B cell (primary cell): ENCODE data around the gene TEDDM1. TPM values are rescaled to one million over a fixed set of nuclear protein-coding genes. Genes with fewer than 3 reads are reported as not detected.

Source experiments
- ATAC-seq: fragments of 200-7000 bp; cut with Tn5 transposase; one replicate; pipeline ENCODE4 v1.10.0; 2021; ENCODE audit warnings: low read depth, mild to moderate bottlenecking, moderate number of reproducible peaks, moderate library complexity
- CTCF ChIA-PET: fragments of 350-600 bp; sonication (Branson Sonifier 250); formaldehyde crosslinking; loops from one replicate; lab custom pipeline; 2021; ENCODE audit warnings: antibody characterized with exemption, inconsistent platforms; lab: Charles Lee
- POLR2A ChIA-PET: fragments of 350-600 bp; sonication (Branson Sonifier 250); formaldehyde crosslinking; loops from one replicate; lab custom pipeline; 2021; ENCODE audit warnings: antibody characterized with exemption; lab: Charles Lee
- DNase-seq: peaks from one replicate; pipeline ENCODE4 v3.0.0; 2013
- H2AFZ ChIP-seq: 2 replicates; pipeline ENCODE4 v1.6.1; 2012; ENCODE audit warnings: mild to moderate bottlenecking, low read depth, low read length; ENCODE audit not compliant: insufficient read depth, poor library complexity, severe bottlenecking
- H3K27ac ChIP-seq, 2 donors: 1 replicate in 1 of 2; 2 replicates in 1 of 2; pipeline ENCODE4 v1.5.1; 2012 to 2013; ENCODE audit warnings: low read length in 2 of 2, mild to moderate bottlenecking in 2 of 2, moderate library complexity in 1 of 2
- H3K27me3 ChIP-seq, 4 experiments: fragments of 200-600 bp in 1 of 4; sonication (generic) in 1 of 4; replicated peaks in 1 of 4; 1 replicate in 2 of 4; 2 replicates in 2 of 4; pipeline versions ENCODE4 v1.6.1 to v1.7.0; 2013 to 2016; ENCODE audit warnings: low read length in 3 of 4, mild to moderate bottlenecking in 2 of 4, mixed read lengths in 1 of 4, moderate library complexity in 1 of 4; ENCODE audit not compliant: insufficient read depth in 4 of 4, control insufficient read depth in 3 of 4; ENCODE audit errors: control extremely low read depth in 1 of 4
- H3K36me3 ChIP-seq, 2 experiments: replicated peaks in 1 of 2; 1 replicate in 1 of 2; 2 replicates in 1 of 2; pipeline versions ENCODE4 v1.6.1 to v1.7.1; 2013; ENCODE audit warnings: low read length in 1 of 2; ENCODE audit not compliant: insufficient read depth in 2 of 2, control insufficient read depth in 1 of 2; ENCODE audit errors: control extremely low read depth in 1 of 2, extremely low read depth in 1 of 2
- H3K4me1 ChIP-seq, 2 donors: fragments of 200-600 bp in 1 of 2; sonication (generic) in 1 of 2; 1 replicate in 1 of 2; 2 replicates in 1 of 2; pipeline versions ENCODE4 v1.5.1 to v1.6.1; 2013 to 2017; ENCODE audit warnings: low read length in 2 of 2; ENCODE audit not compliant: control insufficient read depth in 2 of 2, insufficient read depth in 2 of 2
- H3K4me2 ChIP-seq: replicated peaks from 2 replicates; pipeline ENCODE3; 2012; ENCODE audit warnings: mild to moderate bottlenecking, low read depth, low read length; ENCODE audit not compliant: poor library complexity, severe bottlenecking
- H3K4me3 ChIP-seq, 5 experiments: fragments of 200-600 bp in 1 of 5; sonication (generic) in 1 of 5; 1 replicate in 3 of 5; 2 replicates in 2 of 5; pipeline versions ENCODE4 v1.5.1 to v1.7.0; 2011 to 2016; ENCODE audit warnings: low read length in 4 of 5, mild to moderate bottlenecking in 4 of 5, low read depth in 2 of 5, control low read depth in 1 of 5, moderate library complexity in 1 of 5; ENCODE audit not compliant: insufficient read depth in 1 of 5; ENCODE audit errors: control extremely low read depth in 1 of 5, extremely low read depth in 1 of 5
- H3K79me2 ChIP-seq: fragments of 200-600 bp; sonication (generic); one replicate; pipeline ENCODE4 v1.6.0; 2016; ENCODE audit warnings: low read length; ENCODE audit not compliant: control insufficient read depth, insufficient read depth
- H3K9ac ChIP-seq: fragments of 200-600 bp; sonication (generic); 2 replicates; pipeline ENCODE4 v1.6.1; 2017; ENCODE audit warnings: mild to moderate bottlenecking, low read length, moderate library complexity
- H3K9me3 ChIP-seq, 3 donors: one replicate each; pipeline versions ENCODE4 v1.6.1 to v1.7.1; 2013; ENCODE audit warnings: low read length in 2 of 3; ENCODE audit not compliant: control insufficient read depth in 2 of 3, insufficient read depth in 1 of 3; ENCODE audit errors: control extremely low read depth in 1 of 3
- H4K20me1 ChIP-seq: 2 replicates; pipeline ENCODE4 v1.6.0; 2012; ENCODE audit warnings: mild to moderate bottlenecking, low read length; ENCODE audit not compliant: insufficient read depth, control insufficient read depth, poor library complexity, severe bottlenecking
- H3K27ac Mint-ChIP-seq: one replicate; pipeline ENCODE4 v1.8.0; 2021; ENCODE audit warnings: mixed read lengths
- H3K27me3 Mint-ChIP-seq: one replicate; pipeline ENCODE4 v1.8.0; 2021; ENCODE audit warnings: mixed read lengths
- H3K4me1 Mint-ChIP-seq: one replicate; pipeline ENCODE4 v1.8.0; 2021; ENCODE audit warnings: mixed read lengths
- H3K4me3 Mint-ChIP-seq: one replicate; pipeline ENCODE4 v1.8.0; 2021; ENCODE audit warnings: mixed read lengths
- H3K9me3 Mint-ChIP-seq: one replicate; pipeline ENCODE4 v1.8.0; 2022; ENCODE audit warnings: mixed read lengths; ENCODE audit not compliant: insufficient read depth
- EZH2 ChIP-seq: IDR thresholded peaks from 2 replicates; pipeline ENCODE4 v1.6.1; 2012; ENCODE audit warnings: borderline replicate concordance, low read depth, mild to moderate bottlenecking, moderate library complexity, low read length; ENCODE audit not compliant: insufficient read depth, poor library complexity, severe bottlenecking
- WGBS: methylation state at CpG from one replicate; pipeline ENCODE4 v1.1.5; 2013; ENCODE audit warnings: missing lambda C conversion rate; ENCODE audit not compliant: insufficient coverage; 5-methylcytosine and 5-hydroxymethylcytosine counted together
- intact Hi-C: fragments of 100-400 bp; cut with micrococcal nuclease; formaldehyde crosslinking; loops from one replicate; pipeline ENCODE4 v1.10.0; 2022
- polyA plus RNA-seq: library from polyadenylated mRNA; depleted of rRNA; stranded (reverse); fragments of >200 nt; gene quantifications from 2 replicates; pipeline ENCODE4 v1.2.3, GENCODE V29; 2012
- total RNA-seq, 2 donors: library from RNA; stranded (reverse); fragments of 120-200 nt in 1 of 2; gene quantifications; 1 replicate in 1 of 2; 2 replicates in 1 of 2; pipeline versions ENCODE4 v1.2.3 to v1.2.4, GENCODE V29; 2013 to 2022
- TF ChIP-seq, protein P1 (sequence below): fragments of 200-600 bp; IDR thresholded peaks from one replicate; pipeline ENCODE4 v1.8.0; 2022; ENCODE audit warnings: antibody characterized with exemption, mild to moderate bottlenecking

The TEDDM1 gene
- total and polyA plus RNA-seq, 2 donors (not counting 1 experiment from before 2014, with no cell fraction given): not detected

DNA sequence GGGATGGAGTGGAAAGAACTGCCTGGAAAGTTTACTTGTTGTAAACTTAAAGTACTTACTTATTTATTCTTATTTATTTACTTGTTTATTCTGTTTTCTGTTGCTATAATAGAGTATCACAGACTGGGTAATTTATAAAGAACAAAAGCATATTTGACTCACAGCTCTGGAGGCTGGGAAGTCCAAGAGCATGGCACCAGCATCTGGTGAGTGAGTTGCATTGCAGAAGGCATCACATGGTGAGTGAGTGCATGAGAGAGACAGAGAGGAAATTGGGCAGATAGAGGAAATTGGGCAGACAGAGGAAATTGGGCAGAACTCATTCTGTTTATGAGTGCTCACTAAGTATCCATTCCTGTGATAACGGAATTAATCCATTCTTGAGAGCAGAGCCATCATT lies 37.9 kb upstream of the TEDDM1 start:
- Mint-ChIP-seq H3K4me3 (no peak overlapping the region), H3K27me3 (peaks cover 6% of the 10 kb centered on the region), H3K9me3 (peaks cover 6% of the 10 kb centered on the region), H3K4me1 (no peaks in the 10 kb centered on the region), H3K27ac (no peak overlapping the region)
- ATAC-seq (no peak), DNase-seq (no peak)
- intact Hi-C loops: no loop called here
- Histone ChIP-seq H3K27me3 (no peaks in the 10 kb centered on the region), H4K20me1 (no peaks in the 10 kb centered on the region), H3K27ac (no peak overlapping the region), H3K9ac (no peak overlapping the region), H3K9me3 (peaks cover 0 to 4% (median 3%) of the 10 kb centered on the region in 3 donors), H3K4me1 (no peaks in the 10 kb centered on the region), H3K79me2 (no peaks in the 10 kb centered on the region), H2AFZ (no peak overlapping the region), H3K36me3 (no peaks in the 10 kb centered on the region), H3K4me2 (no peak overlapping the region), H3K4me3 (no peak overlapping the region)
- POLR2A ChIA-PET: no interaction called here
- 100% methylated on average over 1 of the region's 1 CpG for WGBS
- TF ChIP-seq, protein P1, sequence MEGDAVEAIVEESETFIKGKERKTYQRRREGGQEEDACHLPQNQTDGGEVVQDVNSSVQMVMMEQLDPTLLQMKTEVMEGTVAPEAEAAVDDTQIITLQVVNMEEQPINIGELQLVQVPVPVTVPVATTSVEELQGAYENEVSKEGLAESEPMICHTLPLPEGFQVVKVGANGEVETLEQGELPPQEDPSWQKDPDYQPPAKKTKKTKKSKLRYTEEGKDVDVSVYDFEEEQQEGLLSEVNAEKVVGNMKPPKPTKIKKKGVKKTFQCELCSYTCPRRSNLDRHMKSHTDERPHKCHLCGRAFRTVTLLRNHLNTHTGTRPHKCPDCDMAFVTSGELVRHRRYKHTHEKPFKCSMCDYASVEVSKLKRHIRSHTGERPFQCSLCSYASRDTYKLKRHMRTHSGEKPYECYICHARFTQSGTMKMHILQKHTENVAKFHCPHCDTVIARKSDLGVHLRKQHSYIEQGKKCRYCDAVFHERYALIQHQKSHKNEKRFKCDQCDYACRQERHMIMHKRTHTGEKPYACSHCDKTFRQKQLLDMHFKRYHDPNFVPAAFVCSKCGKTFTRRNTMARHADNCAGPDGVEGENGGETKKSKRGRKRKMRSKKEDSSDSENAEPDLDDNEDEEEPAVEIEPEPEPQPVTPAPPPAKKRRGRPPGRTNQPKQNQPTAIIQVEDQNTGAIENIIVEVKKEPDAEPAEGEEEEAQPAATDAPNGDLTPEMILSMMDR: no peak
- TF ChIP-seq EZH2: no peak
- CTCF ChIA-PET: interaction anchor here (0.8 to 1.0 kb wide), 2 partner anchors 11 to 155 kb away, joined by 3 to 5 read pairs; no protein-coding TSS in a partner anchor

DNA sequence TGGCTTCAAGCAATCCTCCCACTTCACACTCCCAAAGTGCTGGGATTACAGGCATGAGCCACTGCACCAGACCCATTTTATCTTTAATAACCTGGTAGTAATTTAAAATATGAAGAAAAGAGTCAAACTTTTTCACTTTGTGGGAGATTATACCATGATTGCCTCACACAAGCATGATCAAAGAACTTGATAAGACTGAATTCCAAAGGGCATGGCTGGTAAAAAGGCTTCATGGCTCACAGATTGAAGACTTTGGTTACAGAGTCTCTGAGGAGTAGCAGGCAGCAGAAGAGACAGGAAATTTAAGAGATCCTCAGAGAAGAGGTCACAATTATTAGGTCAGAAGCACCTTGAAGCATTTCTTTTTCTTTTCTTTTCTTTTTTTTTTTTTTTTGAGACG lies 33.1 kb upstream of the TEDDM1 start:
- Histone ChIP-seq H3K4me2 (no peak overlapping the region), H4K20me1 (no peaks in the 10 kb centered on the region), H3K36me3 (no peaks in the 10 kb centered on the region), H3K27me3 (no peaks in the 10 kb centered on the region), H3K79me2 (no peaks in the 10 kb centered on the region), H3K27ac (no peak overlapping the region), H3K4me3 (no peak overlapping the region), H3K9me3 (peaks cover 0 to 3% (median 3%) of the 10 kb centered on the region in 3 donors), H2AFZ (no peak overlapping the region), H3K4me1 (peaks cover 0 to 3% of the 10 kb centered on the region in 2 donors), H3K9ac (no peak overlapping the region)
- TF ChIP-seq, protein P1: no peak
- no peak for TF ChIP-seq EZH2
- ChIA-PET POLR2A (no interaction called here), CTCF (interaction anchor here (0.7 kb wide), 1 partner anchor 351 kb away, joined by 4 read pairs; no protein-coding TSS in a partner anchor)
- Mint-ChIP-seq H3K9me3 (peaks cover 6% of the 10 kb centered on the region), H3K4me1 (peaks cover 8% of the 10 kb centered on the region), H3K4me3 (no peak overlapping the region), H3K27me3 (peaks cover 6% of the 10 kb centered on the region), H3K27ac (no peak overlapping the region)
- intact Hi-C loops: no loop called here
- no peak for DNase-seq
- ATAC-seq: no peak
- no CpG with 5 or more reads among the region's 1 CpG for WGBS
